GM18951 (cell line): ENCODE data around the gene LARP4B.

Experiments used
- POLR2A ChIP-seq: IDR thresholded peaks from 4 replicates; pipeline ENCODE4 v1.6.1; 2011; ENCODE audit warnings: mild to moderate bottlenecking; ENCODE audit not compliant: insufficient read length, insufficient read depth; ENCODE audit errors: extremely low read depth
- in situ Hi-C: fragments of 300-500 bp; cut with MboI; formaldehyde crosslinking; loops from one replicate; pipeline ENCODE4 v1.12.0; 2022; ENCODE audit warnings: low sequenced_read_pairs, mixed read lengths, inconsistent platforms; ENCODE audit not compliant: unreplicated experiment

Gene LARP4B

DNA sequence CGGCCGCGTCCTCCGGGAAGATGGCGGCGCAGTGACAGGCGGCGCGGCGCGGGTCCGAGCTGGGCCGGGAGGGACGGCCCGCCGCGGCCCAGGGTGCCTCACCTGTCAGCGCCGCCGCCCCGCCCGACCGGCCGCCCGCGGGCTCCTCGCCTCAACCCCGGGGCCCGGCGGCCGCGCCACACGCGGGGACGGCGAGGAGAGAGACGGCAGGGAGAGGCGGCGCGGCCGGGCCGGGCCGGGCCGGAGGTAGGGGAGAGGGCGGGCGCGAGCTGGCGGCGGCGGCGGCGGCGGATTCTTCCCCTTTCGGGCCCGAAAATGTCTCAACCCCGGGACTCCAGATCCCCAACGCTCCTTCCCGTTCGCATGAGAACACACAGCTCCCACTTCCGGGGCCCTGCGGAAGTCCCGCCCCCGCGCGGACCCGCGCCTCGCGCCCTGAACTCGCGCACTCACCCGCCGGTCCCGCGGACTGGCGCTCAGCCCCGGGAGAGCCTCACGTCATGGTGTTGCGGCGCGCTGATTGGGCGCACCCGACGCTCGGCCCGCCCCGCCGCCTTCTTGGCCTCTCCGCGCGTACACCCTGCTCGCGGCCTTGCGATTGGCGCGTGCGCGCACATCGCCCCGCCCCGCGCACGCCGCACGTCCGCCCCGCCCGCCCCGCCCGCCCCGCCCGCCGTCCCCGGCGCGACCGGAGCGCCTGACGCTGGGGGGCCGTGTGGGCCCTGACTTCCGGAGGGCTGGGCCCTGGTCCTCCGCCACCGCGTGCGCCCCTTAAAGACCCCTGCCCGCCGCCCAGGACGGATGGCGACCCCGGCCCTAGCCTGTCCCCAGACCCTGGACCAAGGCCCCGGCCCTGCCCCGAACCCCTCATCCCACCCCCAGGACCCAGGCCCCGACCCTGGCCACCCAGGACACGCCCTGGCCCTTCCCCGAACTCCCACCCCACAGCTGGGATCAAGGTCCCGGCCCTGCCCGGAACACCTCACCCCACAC is at the start of gene LARP4B:
Gene LARP4B (minus strand): TSS at position 380 of the 993 bp plus-strand sequence. CDS start 45,984 bp downstream, outside the sequence.
- in situ Hi-C loops, result no loop called here
- TF ChIP-seq POLR2A, result peak; percentile 65

DNA sequence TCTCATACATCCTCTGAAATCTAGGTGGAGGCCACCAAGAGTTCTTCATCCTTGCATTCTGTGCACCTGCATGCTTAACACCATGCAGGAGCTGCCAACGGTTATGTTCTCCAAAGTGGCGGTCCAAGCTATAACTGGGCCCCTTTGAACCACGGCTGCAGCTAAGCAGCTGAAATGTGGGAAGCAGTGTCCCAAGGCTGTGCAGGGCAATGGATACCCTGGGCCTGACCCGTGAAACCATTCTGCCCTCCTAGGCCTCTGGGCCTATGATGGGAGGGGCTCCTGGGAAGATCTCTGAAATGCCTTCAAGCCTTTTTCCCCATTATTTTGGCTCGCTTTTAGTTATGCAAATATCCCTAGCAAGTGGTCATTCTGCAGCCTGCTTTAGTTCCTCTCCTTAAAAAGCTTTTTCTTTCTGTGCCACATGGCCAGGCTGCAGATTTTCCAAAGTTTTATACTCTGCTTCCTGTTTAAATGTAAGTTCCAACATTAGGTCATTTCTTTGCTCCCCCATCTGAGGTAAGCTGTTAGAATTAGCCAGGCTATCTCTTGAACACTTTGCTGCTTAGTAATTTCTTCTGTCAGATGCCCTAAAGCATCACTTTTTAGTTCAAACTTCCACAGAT is 49.1 kb upstream of the LARP4B start:
- in situ Hi-C loops, result no loop called here

GRCh38 chr10:978826-979421 is 47.4 kb upstream of the LARP4B start:
- no peak for TF ChIP-seq POLR2A
- in situ Hi-C loops, result no loop called here

More for the DNA sequence above, 49.1 kb upstream of the LARP4B start:
- no peak for TF ChIP-seq POLR2A

- in situ Hi-C loops, result no loop called here
- no peak for TF ChIP-seq POLR2A
Measured at GRCh38 chr10:976316-976715, 44.8 kb upstream of the LARP4B start.

DNA sequence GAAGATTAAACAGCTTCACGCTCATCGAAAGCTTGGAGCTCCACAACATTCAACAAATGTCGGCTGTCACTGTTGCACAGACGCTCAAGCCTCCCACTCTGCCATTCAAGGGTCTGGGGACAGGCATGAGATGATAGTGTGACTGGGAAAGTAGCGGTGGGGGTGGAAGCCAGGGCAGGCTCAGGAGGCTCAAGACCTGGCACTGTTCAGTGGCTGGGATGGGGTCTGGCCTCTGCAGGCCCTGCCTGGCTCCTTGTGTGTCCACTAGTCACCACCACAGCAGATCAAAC is 43.2 kb upstream of the LARP4B start:
- in situ Hi-C loops, result no loop called here
- no peak for TF ChIP-seq POLR2A

GRCh38 chr10:974038-974784 is 42.7 kb upstream of the LARP4B start:
- TF ChIP-seq POLR2A, result no peak
- in situ Hi-C loops, result no loop called here

- no peak for TF ChIP-seq POLR2A
- in situ Hi-C loops, result no loop called here
Measured at GRCh38 chr10:972763-973162, 41.3 kb upstream of the LARP4B start.

DNA sequence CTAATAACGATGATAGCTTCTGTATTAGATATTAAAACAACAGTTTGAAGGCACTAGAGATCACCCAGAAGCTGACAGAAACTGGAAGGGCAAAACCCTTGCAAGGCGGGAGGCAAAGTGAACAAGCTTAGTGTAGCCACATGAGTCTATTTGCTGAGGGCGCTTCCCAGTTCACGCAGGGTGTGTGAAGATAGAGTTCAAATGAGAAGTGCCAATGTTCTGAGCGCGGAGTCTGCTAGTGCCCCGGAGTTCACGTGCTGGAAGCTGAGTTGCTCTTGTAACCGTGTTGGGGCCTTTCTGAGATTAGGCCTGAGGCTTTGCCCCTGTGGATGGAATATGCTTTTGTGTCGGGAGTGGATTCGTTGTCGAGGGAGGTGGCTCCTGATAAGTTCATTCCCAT is 40.1 kb upstream of the LARP4B start:
- in situ Hi-C loops, result no loop called here
- TF ChIP-seq POLR2A, result no peak

DNA sequence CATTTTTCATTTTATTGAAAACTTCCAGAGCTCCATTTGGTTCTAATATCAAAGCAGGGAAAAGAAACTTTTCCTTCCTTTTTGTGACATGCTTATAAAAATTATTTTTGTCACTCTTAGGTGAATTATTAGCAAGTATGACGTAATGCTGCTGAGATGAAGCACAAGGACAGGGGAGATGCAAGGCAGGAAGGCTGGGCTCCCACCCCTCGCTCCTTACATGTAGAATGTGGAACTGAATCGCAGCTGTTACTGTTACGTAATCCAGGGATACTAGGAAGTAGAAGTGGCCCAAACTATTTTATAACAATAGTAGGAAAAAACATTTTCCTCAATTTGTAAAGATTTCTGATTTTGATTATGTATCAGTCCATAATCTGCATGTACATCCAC is 39.6 kb upstream of the LARP4B start:
- in situ Hi-C loops, result no loop called here
- no peak for TF ChIP-seq POLR2A

DNA sequence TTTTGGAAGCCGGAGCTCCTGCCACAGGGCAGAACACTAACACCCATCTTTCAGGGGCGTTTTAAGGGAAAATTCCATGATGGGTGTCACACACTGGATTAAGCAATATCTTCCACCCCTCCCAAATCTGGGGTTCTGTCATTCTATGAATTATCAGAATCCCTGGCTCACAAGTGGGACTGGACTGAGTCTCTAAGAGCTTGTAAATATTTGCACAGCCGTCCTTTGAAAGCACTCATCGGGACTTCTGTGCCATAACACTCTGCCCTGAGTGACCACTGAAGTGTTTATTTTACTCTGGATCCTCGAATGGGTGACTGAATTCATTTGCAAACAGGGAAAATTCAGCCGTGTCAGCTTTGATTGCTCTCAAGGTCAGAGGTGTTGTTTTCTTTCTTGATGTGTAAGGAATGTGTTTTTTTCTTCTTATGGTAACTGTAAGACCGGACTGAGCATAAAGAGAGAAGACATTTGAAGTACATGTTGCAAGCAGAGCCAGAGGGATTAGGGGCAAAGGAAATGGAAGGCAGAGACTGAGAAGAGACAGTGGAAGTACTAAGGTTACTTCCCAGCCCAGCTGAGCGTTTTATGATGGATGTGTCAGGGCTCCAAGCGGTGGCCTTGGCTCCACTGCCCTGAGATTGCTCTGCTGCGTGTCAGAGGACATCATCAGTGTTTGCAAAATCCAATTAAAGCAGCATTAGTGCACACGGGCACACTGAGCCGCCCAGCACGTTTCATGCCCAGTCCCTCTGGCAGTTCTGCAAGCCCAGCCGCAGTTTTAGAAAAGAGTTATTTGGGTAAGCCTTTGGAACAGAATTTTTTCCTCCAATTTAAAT is 39.0 kb upstream of the LARP4B start:
- in situ Hi-C loops, result no loop called here
- no peak for TF ChIP-seq POLR2A

DNA sequence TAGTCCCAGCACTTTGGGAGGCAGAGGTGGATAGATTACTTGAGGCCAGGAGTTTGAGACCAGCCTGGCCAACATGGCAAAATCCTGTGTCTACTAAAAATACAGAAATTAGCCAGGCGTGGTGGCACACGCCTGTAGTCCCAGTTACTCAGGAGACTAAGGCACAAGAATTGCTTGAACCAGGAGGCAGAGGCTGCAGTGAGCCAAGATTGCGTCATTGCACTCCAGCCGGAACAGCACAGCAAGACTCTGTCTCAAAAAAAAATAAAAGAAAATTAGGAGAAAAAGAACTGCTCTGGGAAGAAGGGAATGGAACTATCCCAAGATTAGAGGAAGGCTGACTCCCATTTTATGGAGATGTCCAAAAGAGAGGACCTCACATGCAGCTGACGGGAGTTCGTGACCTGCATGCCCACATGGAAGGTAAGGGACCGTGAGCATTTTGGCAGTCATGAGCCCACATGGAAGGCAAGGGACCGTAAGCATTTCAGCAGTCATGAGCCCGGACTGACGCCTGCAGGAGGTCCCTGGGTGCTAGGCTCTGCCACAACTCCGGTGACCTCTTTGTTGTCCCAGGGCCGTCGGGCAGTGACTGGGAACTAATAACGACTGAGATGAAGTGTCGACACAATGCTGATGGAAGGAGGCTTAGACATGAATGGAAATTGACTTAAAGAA is 38.1 kb upstream of the LARP4B start:
- in situ Hi-C loops, result no loop called here
- TF ChIP-seq POLR2A, result no peak
